Right lobe of liver (tissue), 6 donors: ENCODE data around the gene GRIA1. TPM values are rescaled to one million over a fixed set of nuclear protein-coding genes. Genes with fewer than 3 reads are reported as not detected.

ENCODE experiments used
- ATAC-seq, 4 donors: fragments of 200-7000 bp; cut with Tn5 transposase; one replicate each; pipeline ENCODE4 v1.9.1; 2020; ENCODE audit warnings: mild to moderate bottlenecking in 4 of 4, moderate library complexity in 4 of 4
- DNase-seq, 3 donors: peaks; one replicate each; pipeline ENCODE4 v3.0.0-alpha.2; 2020
- H3K27ac ChIP-seq, 3 donors: fragments of 200-600 bp; one replicate each; pipeline ENCODE4 v1.8.0; 2022
- H3K27me3 ChIP-seq, 2 donors: fragments of 200-600 bp; one replicate each; pipeline ENCODE4 v1.8.0; 2022
- H3K36me3 ChIP-seq, 4 donors: fragments of 200-600 bp; sonication (generic) in 1 of 4; one replicate each; pipeline versions ENCODE4 v1.5.1 to v1.8.0; 2017 to 2022; ENCODE audit warnings: control low read depth in 1 of 4
- H3K4me1 ChIP-seq, 4 donors: fragments of 200-600 bp; sonication (generic) in 1 of 4; one replicate each; pipeline versions ENCODE4 v1.5.1 to v1.8.0; 2017 to 2022; ENCODE audit warnings: control low read depth in 1 of 4
- H3K4me3 ChIP-seq, 3 donors: fragments of 200-600 bp; one replicate each; pipeline ENCODE4 v1.8.0; 2022
- H3K9me3 ChIP-seq, 4 donors: fragments of 200-600 bp; sonication (generic) in 1 of 4; one replicate each; pipeline versions ENCODE4 v1.5.1 to v1.8.0; 2017 to 2022; ENCODE audit warnings: control low read depth in 1 of 4
- POLR2A ChIP-seq: fragments of 450-650 bp; IDR thresholded peaks from one replicate; pipeline ENCODE4 v1.6.1; 2017; ENCODE audit warnings: antibody characterized with exemption, mild to moderate bottlenecking
- WGBS: methylation state at CpG from one replicate; pipeline ENCODE4 v1.1.6; 2018; ENCODE audit warnings: low coverage, low lambda C conversion rate; ENCODE audit not compliant: insufficient coverage; ENCODE audit errors: missing lambda C conversion rate; 5-methylcytosine and 5-hydroxymethylcytosine counted together
- intact Hi-C, 2 donors: fragments of 100-400 bp; cut with DNase I; formaldehyde crosslinking; loops; one replicate each; pipeline versions ENCODE4 v1.11.2 to v1.14.1; 2022
- total RNA-seq, 6 experiments: library from RNA; depleted of rRNA in 2 of 6; stranded (reverse); fragments of >200 nt in 2 of 6; fragmentation: NEBNext Ultra II Directional in 3 of 6; extraction: Animal tissue kit (Norgen Biotek cat#: 25700) in 3 of 6; gene quantifications; one replicate each; pipeline versions ENCODE4 v1.1.0 to v1.2.4, GENCODE V29; 2016 to 2023
- TF ChIP-seq, protein P1 (sequence below), 4 donors: fragments of 200-600 bp in 3 of 4; fragments of 450-650 bp in 1 of 4; IDR thresholded peaks; one replicate each; pipeline versions ENCODE4 v1.5.1 to v1.8.0; 2016 to 2022; ENCODE audit warnings: antibody characterized with exemption in 4 of 4, mild to moderate bottlenecking in 2 of 4
- donor health status: DM: no; HTN: yes; CAD: no.
- donor health status: DM: no; HTN: no; CAD: no.
- donor health status: DM: no; HTN: no; CAD: no.
- donor health status: DM: no; HTN: yes; CAD: no.
- donor health status: DM: no; HTN: yes; CAD: no.

The GRIA1 gene
- total RNA-seq, 6 experiments from 2014 or later: not detected

GRCh38 chr5:153707626-153708025 is 217.2 kb downstream of the GRIA1 start:
- Histone ChIP-seq H3K9me3 (no peaks in the 10 kb centered on the region), H3K4me1 (no peaks in the 10 kb centered on the region), H3K27ac (no peak overlapping the region), H3K27me3 (no peaks in the 10 kb centered on the region), H3K36me3 (no peaks in the 10 kb centered on the region), H3K4me3 (no peak overlapping the region)
- ATAC-seq: no peak
- TF ChIP-seq, protein P1, sequence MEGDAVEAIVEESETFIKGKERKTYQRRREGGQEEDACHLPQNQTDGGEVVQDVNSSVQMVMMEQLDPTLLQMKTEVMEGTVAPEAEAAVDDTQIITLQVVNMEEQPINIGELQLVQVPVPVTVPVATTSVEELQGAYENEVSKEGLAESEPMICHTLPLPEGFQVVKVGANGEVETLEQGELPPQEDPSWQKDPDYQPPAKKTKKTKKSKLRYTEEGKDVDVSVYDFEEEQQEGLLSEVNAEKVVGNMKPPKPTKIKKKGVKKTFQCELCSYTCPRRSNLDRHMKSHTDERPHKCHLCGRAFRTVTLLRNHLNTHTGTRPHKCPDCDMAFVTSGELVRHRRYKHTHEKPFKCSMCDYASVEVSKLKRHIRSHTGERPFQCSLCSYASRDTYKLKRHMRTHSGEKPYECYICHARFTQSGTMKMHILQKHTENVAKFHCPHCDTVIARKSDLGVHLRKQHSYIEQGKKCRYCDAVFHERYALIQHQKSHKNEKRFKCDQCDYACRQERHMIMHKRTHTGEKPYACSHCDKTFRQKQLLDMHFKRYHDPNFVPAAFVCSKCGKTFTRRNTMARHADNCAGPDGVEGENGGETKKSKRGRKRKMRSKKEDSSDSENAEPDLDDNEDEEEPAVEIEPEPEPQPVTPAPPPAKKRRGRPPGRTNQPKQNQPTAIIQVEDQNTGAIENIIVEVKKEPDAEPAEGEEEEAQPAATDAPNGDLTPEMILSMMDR (IDR thresholded peaks at IDR 0.05): no peak
- no peak for TF ChIP-seq POLR2A
- intact Hi-C loops: no loop called here
- WGBS: 41% methylated on average over 6 of the region's 6 CpGs
- no peak for DNase-seq

DNA sequence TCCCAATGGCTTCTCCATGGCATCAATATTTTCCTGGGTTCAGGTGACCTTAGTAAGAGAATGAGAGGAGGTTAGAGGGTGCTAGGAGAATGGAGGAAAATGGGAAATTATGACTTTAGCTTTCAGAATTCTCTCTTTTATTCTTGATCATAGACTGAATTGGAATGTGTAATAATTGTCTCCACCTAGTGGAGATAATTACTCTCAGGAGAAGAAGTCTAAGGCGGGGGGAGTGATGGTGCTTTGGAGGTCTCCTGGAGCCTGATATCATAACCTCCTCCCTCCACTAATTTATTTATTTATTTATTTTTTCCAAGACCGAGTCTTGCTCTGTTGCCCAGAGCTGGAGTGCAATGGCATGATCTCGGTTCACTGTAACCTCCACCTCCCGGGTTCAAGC is 221.3 kb downstream of the GRIA1 start:
- WGBS: 90% methylated on average over 4 of the region's 4 CpGs

GRCh38 chr5:153712946-153713345 is 222.5 kb downstream of the GRIA1 start:
- Histone ChIP-seq H3K9me3 (no peaks in the 10 kb centered on the region), H3K4me3 (no peak overlapping the region), H3K27ac (no peak overlapping the region), H3K4me1 (no peaks in the 10 kb centered on the region), H3K27me3 (no peaks in the 10 kb centered on the region), H3K36me3 (no peaks in the 10 kb centered on the region)
- 83% methylated on average over 3 of the region's 3 CpGs for WGBS
- DNase-seq: no peak
- no peak for TF ChIP-seq POLR2A
- TF ChIP-seq, protein P1 (IDR thresholded peaks at IDR 0.05): no peak
- intact Hi-C loops: no loop called here
- ATAC-seq: no peak

More for the DNA sequence above, 221.3 kb downstream of the GRIA1 start:
- ATAC-seq: no peak
- Histone ChIP-seq H3K4me3 (no peak overlapping the region), H3K27ac (no peak overlapping the region), H3K27me3 (no peaks in the 10 kb centered on the region), H3K9me3 (no peaks in the 10 kb centered on the region), H3K36me3 (no peaks in the 10 kb centered on the region), H3K4me1 (no peaks in the 10 kb centered on the region)
- no peak for DNase-seq
- intact Hi-C loops: no loop called here
- TF ChIP-seq, protein P1 (IDR thresholded peaks at IDR 0.05): peak in 1 of 4 donors; percentile 33
- TF ChIP-seq POLR2A: no peak

DNA sequence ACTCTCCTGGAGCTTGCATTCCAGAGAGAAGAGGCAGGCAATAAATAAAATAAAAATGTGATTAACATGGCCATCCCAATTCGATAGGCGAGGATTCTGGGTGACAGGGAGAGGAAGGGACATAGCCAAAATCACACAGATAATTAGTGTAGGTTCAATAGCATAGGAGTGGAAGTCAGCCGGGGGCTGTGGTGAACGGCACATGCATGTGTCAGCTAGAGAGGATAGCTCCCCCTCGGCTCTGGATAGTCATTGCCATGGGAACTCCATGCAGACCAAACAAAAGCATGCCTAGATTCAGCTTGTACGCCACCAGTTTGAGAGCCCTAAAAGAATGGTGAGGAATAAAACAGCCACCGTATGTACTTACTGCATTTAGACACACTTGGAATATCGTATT is 223.5 kb downstream of the GRIA1 start:
- 54% methylated on average over 8 of the region's 8 CpGs for WGBS
- ATAC-seq (no peak), DNase-seq (no peak)
- no peaks in the 10 kb centered on the region for H3K9me3 ChIP-seq
- H3K36me3 ChIP-seq: no peaks in the 10 kb centered on the region
- intact Hi-C loops: no loop called here
- no peaks in the 10 kb centered on the region for H3K4me1 ChIP-seq
- TF ChIP-seq, protein P1 (IDR thresholded peaks at IDR 0.05): no peak
- no peak for TF ChIP-seq POLR2A
- no peaks in the 10 kb centered on the region for H3K27me3 ChIP-seq
- no peak overlapping the region for H3K4me3 ChIP-seq
- H3K27ac ChIP-seq: no peak overlapping the region

- Histone ChIP-seq H3K4me1 (no peaks in the 10 kb centered on the region), H3K9me3 (no peaks in the 10 kb centered on the region), H3K27ac (no peak overlapping the region), H3K27me3 (no peaks in the 10 kb centered on the region), H3K4me3 (no peak overlapping the region), H3K36me3 (no peaks in the 10 kb centered on the region)
- no peak for DNase-seq
- ATAC-seq: no peak
- TF ChIP-seq, protein P1 (IDR thresholded peaks at IDR 0.05): no peak
- TF ChIP-seq POLR2A: no peak
- intact Hi-C loops: no loop called here
- WGBS: 46% methylated on average over 2 of the region's 2 CpGs
These were observed 224.3 kb downstream of the GRIA1 start for GRCh38 chr5:153714798-153715197.
